Measurements from ENCODE around the gene RAPSN.

GRCh38 chr11:47495856-47496217, 46.9 kb upstream of the RAPSN start:
- TF ChIP-seq CTCF (IDR thresholded peaks at IDR 0.05) = no peak
- TF ChIP-seq POLR2A (IDR thresholded peaks at IDR 0.05) = no peak

All from body of pancreas (tissue), 4 donors.